DOHH2 (cell line): Measurements from ENCODE around the gene CDH4.

Experiments
- CTCF ChIP-seq: fragments of 200-600 bp; sonication (generic); IDR thresholded peaks from one replicate; pipeline ENCODE4 v1.5.1; 2014; ENCODE audit warnings: antibody characterized with exemption, mild to moderate bottlenecking, low read depth, low read length; ENCODE audit not compliant: poor library complexity, severe bottlenecking
- EZH2phosphoT487 ChIP-seq: fragments of 200-600 bp; sonication (generic); IDR thresholded peaks from 2 replicates; pipeline ENCODE4 v1.6.1; 2017; ENCODE audit warnings: borderline replicate concordance, mild to moderate bottlenecking, antibody characterized with exemption, low read length, moderate library complexity, mixed read lengths

GRCh38 chr20:61635721-61636455 lies 383.8 kb downstream of the CDH4 start:
- TF ChIP-seq CTCF (no peak), EZH2phosphoT487 (no peak)
